ENCODE data around the gene EDEM3. TPM values are rescaled to one million over a fixed set of nuclear protein-coding genes. Genes with fewer than 3 reads are reported as not detected.
"Not testable (repeated sequence)": the region's sequence is repeated elsewhere in the genome, so short reads cannot be mapped to it uniquely, and the experiment has no call there.

Gene EDEM3
- total RNA-seq, 4 donors from 2014 or later, result 26.4 to 43.8 (median 35.8) TPM

- no peak for DNase-seq
- Histone ChIP-seq H3K4me3 (no peak overlapping the region), H3K36me3 (no peaks in the 10 kb centered on the region), H3K4me1 (peaks cover 0 to 10% (median 2%) of the 10 kb centered on the region in 4 donors), H3K9me3 (no peaks in the 10 kb centered on the region), H3K27ac (peak overlapping the region in 1 of 4 donors; percentile 58), H3K27me3 (no peaks in the 10 kb centered on the region)
- no peak for TF ChIP-seq POLR2A (IDR thresholded peaks at IDR 0.05)
- TF ChIP-seq, protein P1, sequence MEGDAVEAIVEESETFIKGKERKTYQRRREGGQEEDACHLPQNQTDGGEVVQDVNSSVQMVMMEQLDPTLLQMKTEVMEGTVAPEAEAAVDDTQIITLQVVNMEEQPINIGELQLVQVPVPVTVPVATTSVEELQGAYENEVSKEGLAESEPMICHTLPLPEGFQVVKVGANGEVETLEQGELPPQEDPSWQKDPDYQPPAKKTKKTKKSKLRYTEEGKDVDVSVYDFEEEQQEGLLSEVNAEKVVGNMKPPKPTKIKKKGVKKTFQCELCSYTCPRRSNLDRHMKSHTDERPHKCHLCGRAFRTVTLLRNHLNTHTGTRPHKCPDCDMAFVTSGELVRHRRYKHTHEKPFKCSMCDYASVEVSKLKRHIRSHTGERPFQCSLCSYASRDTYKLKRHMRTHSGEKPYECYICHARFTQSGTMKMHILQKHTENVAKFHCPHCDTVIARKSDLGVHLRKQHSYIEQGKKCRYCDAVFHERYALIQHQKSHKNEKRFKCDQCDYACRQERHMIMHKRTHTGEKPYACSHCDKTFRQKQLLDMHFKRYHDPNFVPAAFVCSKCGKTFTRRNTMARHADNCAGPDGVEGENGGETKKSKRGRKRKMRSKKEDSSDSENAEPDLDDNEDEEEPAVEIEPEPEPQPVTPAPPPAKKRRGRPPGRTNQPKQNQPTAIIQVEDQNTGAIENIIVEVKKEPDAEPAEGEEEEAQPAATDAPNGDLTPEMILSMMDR (IDR thresholded peaks at IDR 0.05), result no peak
Measured at GRCh38 chr1:184790642-184791549, 36.2 kb upstream of the EDEM3 start.

GRCh38 chr1:184789884-184790283 lies 35.2 kb upstream of the EDEM3 start:
- peaks cover 0 to 10% (median 2%) of the 10 kb centered on the region in 4 donors for H3K4me1 ChIP-seq
- no peaks in the 10 kb centered on the region for H3K27me3 ChIP-seq
- no peak for DNase-seq
- TF ChIP-seq, protein P1 (IDR thresholded peaks at IDR 0.05), result no peak
- no peak for TF ChIP-seq POLR2A (IDR thresholded peaks at IDR 0.05)
- no peaks in the 10 kb centered on the region for H3K36me3 ChIP-seq
- H3K9me3 ChIP-seq, result no peaks in the 10 kb centered on the region
- H3K4me3 ChIP-seq, result no peak overlapping the region
- H3K27ac ChIP-seq, result no peak overlapping the region

DNA sequence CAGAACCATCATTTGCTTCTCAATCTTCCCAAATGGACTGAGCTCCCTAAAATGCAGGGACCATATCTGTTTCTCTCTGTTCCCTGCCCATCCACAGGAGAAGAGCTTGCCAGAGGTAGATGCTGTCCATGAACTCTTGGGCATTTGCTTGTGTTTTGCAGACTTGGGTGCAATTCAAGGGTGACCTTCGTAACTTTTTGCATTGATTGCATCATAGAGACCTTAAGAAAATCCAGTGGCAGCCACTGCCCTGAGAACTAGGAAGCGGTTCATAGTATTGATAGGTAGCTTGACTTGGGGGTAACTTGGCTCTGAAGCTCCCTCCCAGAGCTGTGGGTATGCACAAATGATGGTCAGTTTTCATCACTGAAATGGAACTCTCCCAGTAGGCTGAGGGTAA lies 34.3 kb upstream of the EDEM3 start:
- Histone ChIP-seq H3K4me3 (no peak overlapping the region), H3K9me3 (peaks cover 0 to 3% (median 0%) of the 10 kb centered on the region in 4 donors), H3K36me3 (no peaks in the 10 kb centered on the region), H3K27me3 (no peaks in the 10 kb centered on the region), H3K4me1 (peaks cover 0 to 10% (median 2%) of the 10 kb centered on the region in 4 donors), H3K27ac (no peak overlapping the region)
- DNase-seq, result no peak
- TF ChIP-seq, protein P1 (IDR thresholded peaks at IDR 0.05), result no peak
- no peak for TF ChIP-seq POLR2A (IDR thresholded peaks at IDR 0.05)

DNA sequence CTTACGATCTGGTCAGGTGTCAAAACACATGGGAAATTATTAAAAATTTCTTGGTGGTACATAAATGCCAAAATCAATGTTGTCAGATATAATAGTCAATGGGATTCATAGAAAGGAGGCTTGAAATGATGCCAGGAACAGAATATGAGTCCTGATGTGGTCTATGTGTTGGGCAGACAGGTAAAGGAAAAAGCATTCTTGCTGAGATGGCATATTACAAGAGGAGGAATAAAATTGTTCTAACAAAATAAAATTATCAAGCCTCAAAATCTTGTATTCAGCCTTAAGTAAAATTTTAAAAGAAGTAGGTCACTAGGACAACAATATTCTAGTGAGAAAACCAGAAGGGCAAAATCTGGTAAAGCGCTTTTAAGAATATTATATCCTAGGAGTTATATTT lies 30.9 kb upstream of the EDEM3 start:
- Histone ChIP-seq H3K4me1 (no peaks in the 10 kb centered on the region), H3K27ac (no peak overlapping the region), H3K36me3 (no peaks in the 10 kb centered on the region), H3K4me3 (no peak overlapping the region), H3K27me3 (no peaks in the 10 kb centered on the region), H3K9me3 (peaks cover 0 to 10% (median 0%) of the 10 kb centered on the region in 4 donors)
- TF ChIP-seq, protein P1 (IDR thresholded peaks at IDR 0.05), result no peak
- TF ChIP-seq POLR2A (IDR thresholded peaks at IDR 0.05), result no peak
- DNase-seq, result no peak

DNA sequence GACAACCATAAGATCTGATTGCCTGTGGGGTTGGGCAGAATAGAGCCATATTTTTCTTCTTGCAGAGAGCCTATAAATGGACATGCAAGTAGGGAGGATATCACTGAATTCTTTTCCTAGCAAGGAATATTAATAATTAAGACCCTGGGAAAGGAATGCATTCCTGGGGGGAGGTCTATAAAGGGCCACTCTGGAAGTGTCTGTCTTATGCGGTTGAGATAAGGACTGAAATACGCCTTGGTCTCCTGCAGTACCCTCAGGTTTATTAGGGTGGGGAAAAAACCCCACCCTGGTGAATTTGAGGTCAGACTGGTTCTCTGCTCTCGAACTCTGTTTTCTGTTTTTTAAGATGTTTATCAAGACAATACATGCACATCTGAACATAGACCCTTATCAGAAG lies 29.1 kb upstream of the EDEM3 start:
- not testable (repeated sequence) for H3K9me3 ChIP-seq, H3K4me1 ChIP-seq, DNase-seq, H3K27ac ChIP-seq, H3K36me3 ChIP-seq, H3K4me3 ChIP-seq, H3K27me3 ChIP-seq

GRCh38 chr1:184781941-184782340 lies 27.3 kb upstream of the EDEM3 start:
- no peak for TF ChIP-seq POLR2A (IDR thresholded peaks at IDR 0.05)
- TF ChIP-seq, protein P1 (IDR thresholded peaks at IDR 0.05), result no peak

More at GRCh38 chr1:184781941-184782340, 27.3 kb upstream of the EDEM3 start:
- Histone ChIP-seq H3K27ac (no peak overlapping the region), H3K9me3 (peaks cover 0 to 10% (median 0%) of the 10 kb centered on the region in 4 donors), H3K4me3 (no peak overlapping the region), H3K4me1 (no peaks in the 10 kb centered on the region), H3K27me3 (no peaks in the 10 kb centered on the region), H3K36me3 (no peaks in the 10 kb centered on the region)
- no peak for DNase-seq
